H1 (cell line): Measurements from ENCODE around the gene PTPRO. TPM values are rescaled to one million over a fixed set of nuclear protein-coding genes. Genes with fewer than 3 reads are reported as not detected.

Experiments
- CTCF ChIA-PET: fragments of 300-600 bp; sonication (Branson Sonifier 250); formaldehyde crosslinking; loops from one replicate; lab custom pipeline; 2021; ENCODE audit not compliant: partially characterized antibody; lab: Charles Lee
- POLR2A ChIA-PET: fragments of 300-600 bp; sonication (Branson Sonifier 250); formaldehyde crosslinking; loops from one replicate; lab custom pipeline; 2021; ENCODE audit warnings: inconsistent platforms; ENCODE audit not compliant: partially characterized antibody; lab: Charles Lee
- DNase-seq, 2 experiments: peaks; one replicate each; pipeline versions ENCODE4 v3.0.0 to v3.0.0-alpha.2; 2010 to 2022; ENCODE audit warnings: low spot score in 2 of 2, low read depth in 1 of 2, mixed read lengths in 1 of 2
- FAIRE-seq: peaks from 2 replicates; lab custom pipeline; 2011; peaks lifted over from hg19 to GRCh38; lab: Jason Lieb, UNC
- H2AFZ ChIP-seq: 2 replicates; pipeline ENCODE4 v1.8.1; 2012; ENCODE audit warnings: low read length, inconsistent platforms
- H2AK5ac ChIP-seq: 2 replicates; pipeline ENCODE4 v1.6.1; 2013; ENCODE audit warnings: low read depth, low read length
- H2BK120ac ChIP-seq: replicated peaks from 2 replicates; pipeline ENCODE3; 2013; ENCODE audit warnings: low read depth, low read length, inconsistent platforms
- H2BK12ac ChIP-seq: 2 replicates; pipeline ENCODE4 v1.6.1; 2013; ENCODE audit warnings: low read depth, low read length
- H2BK15ac ChIP-seq: 2 replicates; pipeline ENCODE4 v1.6.1; 2013; ENCODE audit warnings: low read length
- H2BK20ac ChIP-seq: 2 replicates; pipeline ENCODE4 v1.6.1; 2013; ENCODE audit warnings: low read length
- H2BK5ac ChIP-seq: 2 replicates; pipeline ENCODE4 v1.6.1; 2013; ENCODE audit warnings: low read depth, low read length
- H3K14ac ChIP-seq: 2 replicates; pipeline ENCODE4 v1.6.1; 2013; ENCODE audit warnings: inconsistent platforms; ENCODE audit not compliant: insufficient read length
- H3K18ac ChIP-seq: 2 replicates; pipeline ENCODE4 v1.6.1; 2013; ENCODE audit warnings: low read length; ENCODE audit errors: extremely low read depth
- H3K23ac ChIP-seq: 2 replicates; pipeline ENCODE4 v1.6.1; 2013; ENCODE audit warnings: inconsistent platforms; ENCODE audit not compliant: insufficient read length
- H3K23me2 ChIP-seq: 2 replicates; pipeline ENCODE4 v1.6.1; 2013; ENCODE audit warnings: low read depth, low read length
- H3K27ac ChIP-seq: 2 replicates; pipeline ENCODE4 v1.6.1; 2011; ENCODE audit warnings: low read depth, low read length, inconsistent platforms
- H3K27me3 ChIP-seq, 4 experiments: replicated peaks in 1 of 4; 1 replicate in 1 of 4; 2 replicates in 3 of 4; pipeline versions ENCODE4 v1.6.1 to v1.8.1; 2011 to 2013; ENCODE audit warnings: low read length in 3 of 4, mild to moderate bottlenecking in 3 of 4, inconsistent platforms in 2 of 4, mixed read lengths in 2 of 4, moderate library complexity in 1 of 4; ENCODE audit not compliant: control insufficient read depth in 3 of 4, insufficient read depth in 3 of 4; ENCODE audit errors: extremely low read depth in 1 of 4
- H3K36me3 ChIP-seq, 4 experiments: 2 replicates each; pipeline versions ENCODE4 v1.6.1 to v1.8.1; 2011 to 2013; ENCODE audit warnings: mild to moderate bottlenecking in 4 of 4, low read length in 3 of 4, moderate library complexity in 2 of 4, control low read depth in 1 of 4, inconsistent platforms in 1 of 4; ENCODE audit not compliant: insufficient read depth in 4 of 4, control insufficient read depth in 2 of 4
- H3K4ac ChIP-seq: replicated peaks from 2 replicates; pipeline ENCODE3; 2013; ENCODE audit warnings: low read length, low read depth, mixed read lengths, inconsistent platforms; ENCODE audit not compliant: insufficient read length
- H3K4me1 ChIP-seq, 4 experiments: replicated peaks in 1 of 4; 1 replicate in 1 of 4; 2 replicates in 3 of 4; pipeline versions ENCODE4 v1.6.1 to v1.8.1; 2011 to 2013; ENCODE audit warnings: low read length in 3 of 4, inconsistent platforms in 2 of 4, mixed read lengths in 1 of 4; ENCODE audit not compliant: insufficient read depth in 4 of 4, control insufficient read depth in 3 of 4
- H3K4me2 ChIP-seq, 2 experiments: 2 replicates each; pipeline versions ENCODE4 v1.6.1 to v1.8.1; 2011 to 2013; ENCODE audit warnings: low read depth in 2 of 2, low read length in 2 of 2, control low read depth in 1 of 2, inconsistent platforms in 1 of 2, mild to moderate bottlenecking in 1 of 2; ENCODE audit not compliant: insufficient read depth in 1 of 2
- H3K4me3 ChIP-seq, 4 experiments: fragments of 200-600, 300-600 bp in 1 of 4; sonication (generic), shearing (Covaris generic), sonication (Bioruptor Twin) in 1 of 4; 2 replicates each; pipeline versions ENCODE4 v1.5.1 to v1.8.1; 2011 to 2016; ENCODE audit warnings: low read length in 4 of 4, low read depth in 3 of 4, control low read depth in 2 of 4, inconsistent platforms in 2 of 4, mild to moderate bottlenecking in 2 of 4, mixed read lengths in 1 of 4, moderate library complexity in 1 of 4; ENCODE audit not compliant: insufficient read depth in 2 of 4; ENCODE audit errors: extremely low read depth in 1 of 4
- H3K56ac ChIP-seq: replicated peaks from 2 replicates; pipeline ENCODE3; 2013; ENCODE audit warnings: low read depth, mild to moderate bottlenecking, mixed read lengths, low read length, inconsistent platforms; ENCODE audit not compliant: insufficient read length
- H3K79me1 ChIP-seq: 2 replicates; pipeline ENCODE4 v1.6.1; 2013; ENCODE audit warnings: low read depth, low read length, control low read depth
- H3K79me2 ChIP-seq, 2 experiments: 2 replicates each; pipeline versions ENCODE4 v1.6.1 to v1.8.1; 2012 to 2013; ENCODE audit warnings: low read length in 2 of 2, mild to moderate bottlenecking in 2 of 2, inconsistent platforms in 1 of 2; ENCODE audit not compliant: insufficient read depth in 2 of 2, control insufficient read depth in 1 of 2
- H3K9ac ChIP-seq, 4 experiments: replicated peaks in 1 of 4; 1 replicate in 1 of 4; 2 replicates in 3 of 4; pipeline versions ENCODE4 v1.6.1 to v1.8.1; 2011 to 2013; ENCODE audit warnings: low read depth in 3 of 4, low read length in 3 of 4, control low read depth in 2 of 4, mild to moderate bottlenecking in 2 of 4, moderate library complexity in 2 of 4, inconsistent platforms in 1 of 4; ENCODE audit errors: extremely low read depth in 1 of 4
- H3K9me3 ChIP-seq, 2 experiments: 2 replicates each; pipeline versions ENCODE4 v1.6.1 to v1.8.1; 2012 to 2013; ENCODE audit warnings: mild to moderate bottlenecking in 2 of 2, moderate library complexity in 2 of 2, control low read depth in 1 of 2, inconsistent platforms in 1 of 2, low read depth in 1 of 2, low read length in 1 of 2, mixed read lengths in 1 of 2; ENCODE audit not compliant: insufficient read depth in 2 of 2
- H4K20me1 ChIP-seq, 2 experiments: replicated peaks in 1 of 2; 2 replicates each; pipeline versions ENCODE3 to v1.8.1; 2011 to 2013; ENCODE audit warnings: inconsistent platforms in 2 of 2, low read length in 2 of 2, mild to moderate bottlenecking in 1 of 2; ENCODE audit not compliant: insufficient read depth in 2 of 2, control insufficient read depth in 1 of 2
- H4K5ac ChIP-seq: 2 replicates; pipeline ENCODE4 v1.6.1; 2013; ENCODE audit warnings: low read length, low read depth, mixed read lengths, inconsistent platforms; ENCODE audit not compliant: insufficient read length
- H4K8ac ChIP-seq: 2 replicates; pipeline ENCODE4 v1.8.0; 2013; ENCODE audit warnings: mild to moderate bottlenecking, moderate library complexity, low read length, inconsistent platforms; ENCODE audit not compliant: insufficient read depth; ENCODE audit errors: extremely low read depth
- H4K91ac ChIP-seq: replicated peaks from 2 replicates; pipeline ENCODE3; 2013; ENCODE audit warnings: low read length, mixed read lengths, inconsistent platforms; ENCODE audit not compliant: insufficient read length
- WGBS, 2 experiments: shearing (Covaris generic) in 1 of 2; methylation state at CpG; one replicate each; pipeline versions ENCODE4 v1.1.6 to v1.1.7; 2013 to 2015; ENCODE audit warnings: low lambda C conversion rate in 2 of 2, mixed read lengths in 2 of 2, inconsistent platforms in 1 of 2, low coverage in 1 of 2, missing lambda C conversion rate in 1 of 2; ENCODE audit not compliant: insufficient replicate concordance in 2 of 2, insufficient coverage in 1 of 2, insufficient read length in 1 of 2; ENCODE audit errors: extremely low coverage in 1 of 2, missing lambda C conversion rate in 1 of 2; 5-methylcytosine and 5-hydroxymethylcytosine counted together
- polyA plus RNA-seq, 7 experiments: library from polyadenylated mRNA; depleted of rRNA in 3 of 7; stranded (reverse) in 5 of 7; unstranded in 2 of 7; fragments of >200 nt in 5 of 7; fragments of 200-250 nt in 2 of 7; gene quantifications; 1 replicate in 5 of 7; 2 replicates in 1 of 7; 4 replicates in 1 of 7; pipeline versions ENCODE4 v1.2.1 to v1.2.3, GENCODE V29; 2011 to 2013; ENCODE audit warnings: missing spikeins in 2 of 7, mixed read lengths in 2 of 7
- total RNA-seq: library from RNA; stranded (reverse); fragmentation: NEBNext Ultra II Directional; extraction: Animal tissue kit (Norgen Biotek cat#: 25700); gene quantifications from 2 replicates; pipeline ENCODE4 v1.2.1, GENCODE V29; 2021

Gene PTPRO
- total and polyA plus RNA-seq, 2 of the 8 experiments (the other 6 are each of a cell fraction or from before 2014, with no cell fraction given) = 0.73 to 1.7 TPM

- Histone ChIP-seq H3K79me2 (no peaks in the 10 kb centered on the region), H3K14ac (no peak overlapping the region), H3K56ac (no peak overlapping the region), H3K4me2 (no peak overlapping the region), H4K20me1 (no peaks in the 10 kb centered on the region), H3K36me3 (no peaks in the 10 kb centered on the region), H3K9ac (no peak overlapping the region), H2BK20ac (no peak overlapping the region), H2AK5ac (no peak overlapping the region), H3K23ac (no peak overlapping the region), H3K9me3 (no peaks in the 10 kb centered on the region), H2BK15ac (no peak overlapping the region), H3K4ac (no peak overlapping the region), H3K4me1 (no peaks in the 10 kb centered on the region), H4K8ac (no peak overlapping the region), H2BK12ac (no peak overlapping the region), H3K23me2 (0 out of 2 replicates have a peak, but pooled peaks cover 1% of the 10 kb centered on the region), H3K79me1 (no peaks in the 10 kb centered on the region), H4K91ac (no peak overlapping the region), H4K5ac (no peak overlapping the region), H2AFZ (no peak overlapping the region), H3K18ac (no peak overlapping the region), H3K4me3 (no peak overlapping the region), H3K27ac (no peak overlapping the region), H3K27me3 (no peaks in the 10 kb centered on the region), H2BK120ac (no peak overlapping the region), H2BK5ac (no peak overlapping the region)
- DNase-seq (no peak), FAIRE-seq (no peak)
- WGBS, 2 experiments = 73% methylated on average over 5 of the region's 5 CpGs; no CpG with 5 or more reads in 1 of the 2 experiments
- ChIA-PET POLR2A (no interaction called here), CTCF (interaction anchor here (0.5 to 2.1 kb wide), 3 partner anchors 13 to 260 kb away, joined by 4 to 11 read pairs (median 6); no protein-coding TSS in a partner anchor)
These were observed 275.0 kb downstream of the PTPRO start for GRCh38 chr12:15597125-15597830.
